Naive thymus-derived CD8-positive, alpha-beta T cell (primary cell): Measurements from ENCODE around the gene RPN1. TPM values are rescaled to one million over a fixed set of nuclear protein-coding genes. Genes with fewer than 3 reads are reported as not detected.

ENCODE experiments used
- ATAC-seq, 2 donors: fragments of 150-1000 bp; cut with Tn5 transposase in 1 of 2; sonication (Bioruptor Pico), chemical (Tn5 transposase) in 1 of 2; 1 replicate in 1 of 2; 2 replicates in 1 of 2; pipeline ENCODE4 v1.10.0; 2021; ENCODE audit warnings: mild to moderate bottlenecking in 2 of 2, moderate library complexity in 2 of 2
- POLR2A ChIA-PET: fragments of 350-600 bp; sonication (Branson Sonifier 250); formaldehyde crosslinking; loops from one replicate; lab custom pipeline; 2021; ENCODE audit warnings: antibody characterized with exemption; lab: Charles Lee
- DNase-seq, 10 donors: peaks; one replicate each; pipeline versions ENCODE4 v3.0.0 to v3.0.0-alpha.2; 2020 to 2022
- H3K27ac Mint-ChIP-seq, 10 donors: one replicate each; pipeline ENCODE4 v1.8.0; 2020 to 2022; ENCODE audit warnings: mild to moderate bottlenecking in 10 of 10, mixed read lengths in 10 of 10, moderate library complexity in 4 of 10, inconsistent platforms in 1 of 10
- H3K27me3 Mint-ChIP-seq, 5 donors: one replicate each; pipeline ENCODE4 v1.8.0; 2021 to 2022; ENCODE audit warnings: mixed read lengths in 5 of 5
- H3K36me3 Mint-ChIP-seq, 3 donors: one replicate each; pipeline ENCODE4 v1.8.0; 2020 to 2022; ENCODE audit warnings: mixed read lengths in 3 of 3, mild to moderate bottlenecking in 2 of 3, inconsistent platforms in 1 of 3
- H3K4me1 Mint-ChIP-seq, 4 donors: one replicate each; pipeline ENCODE4 v1.8.0; 2021 to 2022; ENCODE audit warnings: mixed read lengths in 4 of 4
- H3K4me3 Mint-ChIP-seq, 10 donors: one replicate each; pipeline ENCODE4 v1.8.0; 2020 to 2022; ENCODE audit warnings: mild to moderate bottlenecking in 10 of 10, mixed read lengths in 10 of 10, moderate library complexity in 6 of 10, inconsistent platforms in 1 of 10
- H3K9me3 Mint-ChIP-seq, 9 donors: one replicate each; pipeline ENCODE4 v1.8.0; 2020 to 2022; ENCODE audit warnings: mixed read lengths in 9 of 9, mild to moderate bottlenecking in 3 of 9, inconsistent platforms in 1 of 9, moderate library complexity in 1 of 9
- polyA plus RNA-seq, 3 donors: library from polyadenylated mRNA; unstranded; fragments of 300-500 nt; fragmentation: Illumina TruSeq; gene quantifications; one replicate each; pipeline ENCODE4 v1.2.3, GENCODE V29; 2021
- total RNA-seq, 8 experiments: library from RNA in 2 of 8; stranded (reverse) in 2 of 8; gene quantifications; one replicate each; pipeline ENCODE4 v1.2.3 and lab custom pipeline; 2021 to 2026

RPN1 gene
- total RNA-seq (10 to 100 TPM; 76.2 to 79.6 TPM), polyA plus RNA-seq (100 to 1,000 TPM; 178 to 224 (median 179) TPM), total RNA-seq (lab: John Stamatoyannopoulos, UW) (93.9 to 315 (median 155) reads per million in 6 experiments)

DNA sequence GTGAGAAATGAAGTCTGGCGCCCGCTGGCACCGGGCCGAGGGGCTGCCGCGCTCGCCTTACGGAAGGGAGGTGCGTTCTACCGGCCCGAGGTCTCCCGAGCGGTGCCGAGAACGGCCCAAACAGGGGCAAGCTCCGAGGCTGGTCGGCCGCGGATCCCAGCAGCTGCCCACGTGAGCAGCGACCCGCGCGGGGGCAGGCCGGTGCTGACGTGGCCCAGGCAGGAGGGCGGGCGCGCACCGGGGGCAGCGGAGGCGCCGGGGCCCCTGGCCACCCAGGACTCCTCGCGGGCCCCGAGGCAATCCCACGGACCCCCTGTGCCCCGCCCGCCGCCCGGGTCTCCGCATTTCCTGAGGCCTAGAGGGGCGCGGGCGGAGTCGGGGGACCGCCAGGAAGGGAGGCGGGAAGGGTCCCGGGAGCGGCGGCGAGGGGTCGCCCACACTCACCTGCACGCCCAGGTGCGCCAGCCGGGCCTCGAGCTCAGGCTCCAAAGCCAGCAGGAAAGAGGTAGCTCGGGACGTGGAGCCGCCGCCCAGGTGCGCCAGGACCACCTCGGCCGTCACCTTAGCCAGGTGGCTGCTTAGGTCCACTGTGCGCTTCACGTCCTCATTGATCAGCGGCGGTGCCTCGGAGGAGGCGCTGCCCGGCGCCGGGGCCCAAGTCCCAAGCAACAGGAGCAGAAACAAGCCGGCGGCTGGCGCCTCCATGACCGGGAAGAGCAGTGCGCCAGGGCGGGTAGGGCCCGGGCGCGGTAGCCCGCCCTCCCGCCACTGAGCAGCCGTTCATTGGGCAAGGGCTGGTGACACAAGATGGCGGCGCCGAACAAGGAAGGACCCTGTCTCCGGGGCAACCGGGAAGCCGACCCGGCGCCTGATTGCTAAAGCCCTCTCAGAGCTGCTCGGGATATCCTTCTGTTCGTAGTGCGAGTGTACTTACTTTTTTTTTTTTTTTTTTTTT lies at the start of gene RPN1:
Gene RPN1 (minus strand): TSS at position 723 of the 955 bp plus-strand sequence. CDS start 18 bp downstream, at position 705.
- H3K4me3 Mint-ChIP-seq, result peak within 1 kb of the TSS; percentile 83 to 92 (median 88)
- H3K36me3 Mint-ChIP-seq, result peaks cover 0 to 6% (median 0%) of the 10 kb centered on the region in 3 donors
- POLR2A ChIA-PET, result interaction anchor here (0.5 to 2.4 kb wide), 14 partner anchors 14 to 600 kb away, joined by 3 to 13 read pairs (median 3); partner anchors contain the start of gene RUVBL1
- H3K27me3 Mint-ChIP-seq, result no peaks in the 10 kb centered on the region
- peak within 1 kb of the TSS; percentile 86 to 93 (median 89) for H3K27ac Mint-ChIP-seq
- no peaks in the 10 kb centered on the region for H3K9me3 Mint-ChIP-seq
- peak; percentile 91 to 97 (median 96) for DNase-seq
- peaks cover 18 to 53% (median 40%) of the 10 kb centered on the region in 4 donors for H3K4me1 Mint-ChIP-seq
- peak; percentile 94 to 95 for ATAC-seq

GRCh38 chr3:128698211-128699047 lies 47.8 kb upstream of the RPN1 start:
- peaks cover 0 to 1% (median 0%) of the 10 kb centered on the region in 5 donors for H3K27me3 Mint-ChIP-seq
- H3K9me3 Mint-ChIP-seq, result no peaks in the 10 kb centered on the region
- peak overlapping the region in 7 of 10 donors; percentile 15 to 75 (median 57) for H3K27ac Mint-ChIP-seq
- peak overlapping the region; percentile 71 to 87 (median 82) for H3K4me3 Mint-ChIP-seq
- peaks cover 0 to 11% (median 3%) of the 10 kb centered on the region in 4 donors for H3K4me1 Mint-ChIP-seq
- no peaks in the 10 kb centered on the region for H3K36me3 Mint-ChIP-seq
- POLR2A ChIA-PET, result interaction anchor here (0.5 to 2.4 kb wide), 3 partner anchors 17 to 92 kb away, joined by 4 to 7 read pairs (median 7); no protein-coding TSS in a partner anchor
- ATAC-seq (peak; percentile 74 to 83), DNase-seq (peak in 5 of 10 donors; percentile 13 to 26 (median 21))

GRCh38 chr3:128697341-128697740 lies 46.7 kb upstream of the RPN1 start:
- DNase-seq (no peak), ATAC-seq (no peak)
- H3K27ac Mint-ChIP-seq, result peak overlapping the region in 3 of 10 donors; percentile 22 to 47 (median 43)
- POLR2A ChIA-PET, result interaction anchor here (0.6 to 2.4 kb wide), 2 partner anchors 17 to 25 kb away, joined by 7 read pairs; no protein-coding TSS in a partner anchor
- H3K9me3 Mint-ChIP-seq, result no peaks in the 10 kb centered on the region
- H3K4me1 Mint-ChIP-seq, result peaks cover 0 to 11% (median 3%) of the 10 kb centered on the region in 4 donors
- no peaks in the 10 kb centered on the region for H3K36me3 Mint-ChIP-seq
- peak overlapping the region in 9 of 10 donors; percentile 19 to 82 (median 69) for H3K4me3 Mint-ChIP-seq
- H3K27me3 Mint-ChIP-seq, result peaks cover 0 to 1% (median 0%) of the 10 kb centered on the region in 5 donors

DNA sequence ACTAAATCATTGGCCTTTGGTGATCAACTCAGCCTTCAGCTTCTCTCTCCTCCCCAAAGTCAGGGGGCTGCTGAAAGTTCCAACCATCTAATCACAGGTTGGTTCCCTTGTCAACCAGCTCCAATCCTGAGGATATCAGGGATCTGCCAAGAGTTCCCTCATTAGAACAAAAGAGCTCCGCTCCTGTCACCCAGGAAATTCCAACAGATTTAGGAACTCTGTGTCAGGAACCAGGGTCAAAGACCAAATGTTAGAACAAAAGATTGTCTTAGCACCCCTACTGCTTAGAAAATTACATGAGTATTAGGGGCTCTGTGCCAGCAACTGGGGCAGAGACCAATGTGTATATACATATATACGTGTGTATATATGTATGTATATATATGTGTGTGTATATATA lies 43.1 kb upstream of the RPN1 start:
- ATAC-seq, result no peak
- POLR2A ChIA-PET, result no interaction called here
- H3K4me1 Mint-ChIP-seq, result peaks cover 0 to 7% (median 3%) of the 10 kb centered on the region in 4 donors
- no peaks in the 10 kb centered on the region for H3K27me3 Mint-ChIP-seq
- H3K36me3 Mint-ChIP-seq, result no peaks in the 10 kb centered on the region
- no peaks in the 10 kb centered on the region for H3K9me3 Mint-ChIP-seq
- no peak for DNase-seq
- no peak overlapping the region for H3K4me3 Mint-ChIP-seq
- no peak overlapping the region for H3K27ac Mint-ChIP-seq

GRCh38 chr3:128689060-128689459 lies 38.4 kb upstream of the RPN1 start:
- DNase-seq (no peak), ATAC-seq (no peak)
- no peaks in the 10 kb centered on the region for H3K9me3 Mint-ChIP-seq
- H3K27me3 Mint-ChIP-seq, result no peaks in the 10 kb centered on the region
- POLR2A ChIA-PET, result interaction anchor here (0.7 to 1.4 kb wide), 2 partner anchors 8 to 92 kb away, joined by 3 to 5 read pairs; no protein-coding TSS in a partner anchor
- H3K4me3 Mint-ChIP-seq, result no peak overlapping the region
- H3K4me1 Mint-ChIP-seq, result peaks cover 6 to 22% (median 9%) of the 10 kb centered on the region in 4 donors
- H3K27ac Mint-ChIP-seq, result peak overlapping the region in 1 of 10 donors; percentile 43
- H3K36me3 Mint-ChIP-seq, result no peaks in the 10 kb centered on the region

DNA sequence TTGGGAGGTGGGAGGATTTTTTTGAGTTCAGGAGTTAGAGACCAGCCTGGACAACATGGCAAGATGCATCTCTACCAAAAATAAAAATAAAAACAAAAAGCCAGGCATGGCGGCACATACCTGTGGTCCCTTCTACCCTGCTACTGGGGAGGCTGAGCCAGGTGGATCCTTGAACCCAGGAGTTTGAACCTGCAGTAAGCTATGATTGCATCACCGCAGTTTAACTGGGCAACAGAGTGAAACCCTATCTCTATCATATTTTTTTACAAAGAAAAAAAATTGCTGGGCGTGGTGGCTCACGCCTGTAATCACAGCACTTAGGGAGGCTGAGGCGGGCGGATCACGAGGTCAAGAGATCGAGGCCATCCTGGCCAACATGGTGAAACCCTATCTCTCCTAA lies 35.8 kb upstream of the RPN1 start:
- no peak for ATAC-seq
- Mint-ChIP-seq H3K36me3 (no peaks in the 10 kb centered on the region), H3K27ac (no peak overlapping the region), H3K4me1 (peaks cover 8 to 42% (median 24%) of the 10 kb centered on the region in 4 donors), H3K4me3 (no peak overlapping the region), H3K9me3 (no peaks in the 10 kb centered on the region), H3K27me3 (no peaks in the 10 kb centered on the region)
- POLR2A ChIA-PET, result interaction anchor here (2.0 kb wide), 1 partner anchor 27 kb away, joined by 6 read pairs; no protein-coding TSS in a partner anchor
- no peak for DNase-seq

DNA sequence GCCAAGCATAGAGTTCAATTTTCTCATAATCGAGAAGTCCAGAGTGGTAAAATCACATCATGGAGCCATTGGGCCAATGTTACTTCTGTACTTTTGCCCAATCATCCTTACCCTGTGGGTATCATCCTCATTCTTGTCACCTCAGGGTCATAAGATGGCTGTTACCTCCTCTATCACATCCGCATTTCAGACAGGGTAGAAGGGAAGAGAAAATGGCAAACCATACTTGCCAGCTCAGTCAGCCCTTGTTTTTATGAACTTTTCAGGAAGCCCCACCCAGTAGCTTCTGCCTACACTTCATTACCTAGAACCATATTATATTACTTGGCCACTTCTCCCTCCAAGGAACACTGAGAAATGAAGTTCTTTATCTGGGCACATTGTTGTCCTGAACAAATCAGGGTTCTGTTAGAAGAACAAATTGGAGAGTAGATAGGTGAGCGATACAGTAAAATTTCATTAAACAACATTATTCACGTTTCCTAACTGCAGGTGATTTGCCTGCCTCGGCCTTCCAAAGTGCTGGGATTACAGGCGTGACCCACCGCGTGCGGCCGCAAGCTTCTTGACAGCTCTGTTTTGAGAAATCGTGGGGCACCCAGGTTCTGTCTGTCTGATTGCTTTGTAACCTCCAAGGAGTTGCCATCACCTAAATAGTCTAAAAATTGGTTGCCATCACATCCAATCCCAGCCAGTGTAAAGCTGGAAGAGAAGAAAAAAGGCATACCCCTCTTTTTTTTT lies 34.5 kb upstream of the RPN1 start:
- DNase-seq (no peak), ATAC-seq (no peak)
- Mint-ChIP-seq H3K4me1 (peaks cover 13 to 54% (median 35%) of the 10 kb centered on the region in 4 donors), H3K27ac (peak overlapping the region in 5 of 10 donors; percentile 25 to 65 (median 44)), H3K4me3 (peak overlapping the region in 1 of 10 donors; percentile 5), H3K27me3 (no peaks in the 10 kb centered on the region), H3K36me3 (no peaks in the 10 kb centered on the region), H3K9me3 (no peaks in the 10 kb centered on the region)
- POLR2A ChIA-PET, result interaction anchor here (0.7 to 2.0 kb wide), 3 partner anchors 26 to 40 kb away, joined by 4 to 6 read pairs (median 6); no protein-coding TSS in a partner anchor

DNA sequence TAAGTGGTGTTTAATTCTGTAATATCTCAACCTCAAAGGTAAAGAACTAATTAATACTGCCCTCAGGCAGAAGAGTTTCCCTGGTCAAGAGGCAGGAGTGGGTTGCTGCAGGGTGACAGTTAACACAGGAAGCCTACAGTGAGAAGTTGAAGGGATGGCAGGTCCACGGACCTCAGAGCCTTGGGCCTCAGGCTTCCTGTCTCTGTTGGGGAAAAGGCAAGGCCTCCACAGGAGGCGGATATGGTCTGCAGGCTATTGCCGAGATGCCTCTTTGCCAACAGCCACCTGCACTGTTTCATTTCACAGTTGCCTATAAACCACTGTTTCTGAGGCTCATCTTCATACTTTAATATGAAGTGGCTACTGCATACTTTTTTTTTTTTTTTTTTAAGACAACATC lies 33.3 kb upstream of the RPN1 start:
- no peak for DNase-seq
- H3K4me3 Mint-ChIP-seq, result no peak overlapping the region
- no peaks in the 10 kb centered on the region for H3K27me3 Mint-ChIP-seq
- POLR2A ChIA-PET, result interaction anchor here (0.6 to 2.0 kb wide), 2 partner anchors 41 to 183 kb away, joined by 3 to 6 read pairs; no protein-coding TSS in a partner anchor
- peak overlapping the region in 3 of 10 donors; percentile 25 to 86 (median 63) for H3K27ac Mint-ChIP-seq
- H3K36me3 Mint-ChIP-seq, result no peaks in the 10 kb centered on the region
- no peak for ATAC-seq
- H3K4me1 Mint-ChIP-seq, result peaks cover 16 to 65% (median 41%) of the 10 kb centered on the region in 4 donors
- H3K9me3 Mint-ChIP-seq, result no peaks in the 10 kb centered on the region

DNA sequence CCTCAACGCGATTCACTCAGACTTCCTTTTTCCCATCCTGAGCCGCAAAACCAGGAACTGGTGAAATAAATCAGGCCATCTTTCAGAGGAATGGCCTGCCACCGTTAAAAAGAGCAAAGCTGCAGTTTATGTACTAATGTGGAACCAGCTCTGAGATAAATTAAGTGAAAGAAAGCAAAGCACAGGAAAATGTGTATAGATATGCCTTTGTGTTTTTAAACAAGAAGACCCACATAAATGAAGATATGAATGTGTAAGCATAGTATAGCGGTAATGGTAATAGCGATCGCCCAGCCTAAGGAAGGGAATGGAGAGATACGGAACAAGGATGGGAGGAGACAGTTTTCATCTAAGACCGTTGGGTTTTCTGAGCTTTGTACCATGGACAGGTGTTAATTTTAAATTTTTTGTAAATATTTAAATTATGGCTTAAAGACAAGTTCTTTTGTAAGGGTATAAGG lies 30.8 kb upstream of the RPN1 start:
- no peak for ATAC-seq
- Mint-ChIP-seq H3K27me3 (no peaks in the 10 kb centered on the region), H3K36me3 (no peaks in the 10 kb centered on the region), H3K4me1 (peaks cover 14 to 58% (median 41%) of the 10 kb centered on the region in 4 donors), H3K9me3 (no peaks in the 10 kb centered on the region), H3K27ac (peak overlapping the region; percentile 96 to 100 (median 99)), H3K4me3 (peak overlapping the region; percentile 90 to 98 (median 96))
- POLR2A ChIA-PET, result interaction anchor here (0.6 to 2.8 kb wide), 18 partner anchors 8 to 522 kb away, joined by 3 to 30 read pairs (median 6); partner anchors contain the start of genes RAB43, RAB7A and RPN1
- no peak for DNase-seq

GRCh38 chr3:128680603-128681368 lies 30.2 kb upstream of the RPN1 start:
- H3K9me3 Mint-ChIP-seq, result no peaks in the 10 kb centered on the region
- DNase-seq, result peak; percentile 95 to 100 (median 96)
- peak overlapping the region; percentile 90 to 98 (median 96) for H3K4me3 Mint-ChIP-seq
- H3K27me3 Mint-ChIP-seq, result no peaks in the 10 kb centered on the region
- H3K4me1 Mint-ChIP-seq, result peaks cover 14 to 59% (median 42%) of the 10 kb centered on the region in 4 donors
- peak; percentile 88 to 89 for ATAC-seq
- POLR2A ChIA-PET, result interaction anchor here (0.6 to 2.8 kb wide), 29 partner anchors 9 to 523 kb away, joined by 3 to 30 read pairs (median 4); partner anchors contain the start of genes RAB43, RAB7A and RPN1
- H3K36me3 Mint-ChIP-seq, result no peaks in the 10 kb centered on the region
- H3K27ac Mint-ChIP-seq, result peak overlapping the region; percentile 96 to 100 (median 99)
